Left ventricle myocardium superior (tissue), 1 donor: ENCODE measurements around the gene OR5B12. TPM values are rescaled to one million over a fixed set of nuclear protein-coding genes. Genes with fewer than 3 reads are reported as not detected.

ENCODE experiments used
- ATAC-seq: fragments of 200-7000 bp; cut with Tn5 transposase; one replicate; pipeline ENCODE4 v1.9.1; 2020; ENCODE audit warnings: mild to moderate bottlenecking, moderate library complexity
- DNase-seq: peaks from one replicate; pipeline ENCODE4 v3.0.0-alpha.2; 2020
- intact Hi-C: fragments of 100-400 bp; cut with micrococcal nuclease; formaldehyde crosslinking; loops from one replicate; pipeline ENCODE4 v1.11.0; 2022
- total RNA-seq: library from RNA; stranded (reverse); fragmentation: NEBNext Ultra II Directional; extraction: Animal tissue kit (Norgen Biotek cat#: 25700); gene quantifications from one replicate; pipeline ENCODE4 v1.2.1, GENCODE V29; 2021
- donor health status: DM: no; HTN: yes; CAD: no; lungs with severe emphysema.

The OR5B12 gene
- total RNA-seq, 1 donor from 2014 or later, result not detected

- intact Hi-C loops, result no loop called here
- DNase-seq (no peak), ATAC-seq (no peak)
Observed at GRCh38 chr11:58390551-58391063, 51.4 kb downstream of the OR5B12 start.

Other genes with a start within 250 kb of the OR5B12 start
- gene OR1S2, start 238.1 kb downstream of the OR5B12 start, total RNA-seq, result not detected
- gene OR1S1, start 229.5 kb downstream of the OR5B12 start, total RNA-seq, result not detected
- not detected for gene OR10Q1, start 213.3 kb downstream of the OR5B12 start, total RNA-seq
- gene OR10W1, start 174.0 kb downstream of the OR5B12 start, total RNA-seq, result not detected
- gene OR5B17, start 83.2 kb downstream of the OR5B12 start, total RNA-seq, result not detected
- gene OR5B3, start 35.4 kb downstream of the OR5B12 start, total RNA-seq, result not detected
- not detected for gene OR5B2, start 14.1 kb downstream of the OR5B12 start, total RNA-seq
- gene OR5B21, start 65.9 kb upstream of the OR5B12 start, total RNA-seq, result not detected
- 5.0 TPM for gene LPXN, start 133.6 kb upstream of the OR5B12 start, total RNA-seq
- 64.4 TPM for gene ZFP91, start 136.8 kb upstream of the OR5B12 start, total RNA-seq
- 1.4 TPM for gene CNTF, start 180.4 kb upstream of the OR5B12 start, total RNA-seq